ENCODE results near the gene MAPRE3. TPM values are rescaled to one million over a fixed set of nuclear protein-coding genes. Genes with fewer than 3 reads are reported as not detected.
A peak's percentile ranks its signal among the peaks of the same experiment; 100 is the strongest.

Gene MAPRE3
- total RNA-seq, 2 donors from 2014 or later = 3.2 to 4.4 TPM

- no peak overlapping the region for H3K27ac Mint-ChIP-seq
- no peaks in the 10 kb centered on the region for H3K36me3 Mint-ChIP-seq (ENCODE audit: low read depth)
- Histone ChIP-seq H3K36me3 (ENCODE audit: control insufficient read depth, insufficient read depth, low read length) (no peaks in the 10 kb centered on the region), H3K9me3 (ENCODE audit: control insufficient read depth, low read length) (no peaks in the 10 kb centered on the region), H3K4me3 (ENCODE audit: low read length) (no peak overlapping the region), H3K9ac (ENCODE audit: extremely low read depth, low read length, poor library complexity, severe bottlenecking) (no peak overlapping the region), H3K27ac (ENCODE audit: low read depth, low read length) (no peak overlapping the region), H3K4me1 (ENCODE audit: control insufficient read depth, insufficient read depth, low read length) (no peaks in the 10 kb centered on the region), H3K27me3 (ENCODE audit: control insufficient read depth, insufficient read depth, low read length, poor library complexity, severe bottlenecking) (no peaks in the 10 kb centered on the region)
- TF ChIP-seq, protein P1, sequence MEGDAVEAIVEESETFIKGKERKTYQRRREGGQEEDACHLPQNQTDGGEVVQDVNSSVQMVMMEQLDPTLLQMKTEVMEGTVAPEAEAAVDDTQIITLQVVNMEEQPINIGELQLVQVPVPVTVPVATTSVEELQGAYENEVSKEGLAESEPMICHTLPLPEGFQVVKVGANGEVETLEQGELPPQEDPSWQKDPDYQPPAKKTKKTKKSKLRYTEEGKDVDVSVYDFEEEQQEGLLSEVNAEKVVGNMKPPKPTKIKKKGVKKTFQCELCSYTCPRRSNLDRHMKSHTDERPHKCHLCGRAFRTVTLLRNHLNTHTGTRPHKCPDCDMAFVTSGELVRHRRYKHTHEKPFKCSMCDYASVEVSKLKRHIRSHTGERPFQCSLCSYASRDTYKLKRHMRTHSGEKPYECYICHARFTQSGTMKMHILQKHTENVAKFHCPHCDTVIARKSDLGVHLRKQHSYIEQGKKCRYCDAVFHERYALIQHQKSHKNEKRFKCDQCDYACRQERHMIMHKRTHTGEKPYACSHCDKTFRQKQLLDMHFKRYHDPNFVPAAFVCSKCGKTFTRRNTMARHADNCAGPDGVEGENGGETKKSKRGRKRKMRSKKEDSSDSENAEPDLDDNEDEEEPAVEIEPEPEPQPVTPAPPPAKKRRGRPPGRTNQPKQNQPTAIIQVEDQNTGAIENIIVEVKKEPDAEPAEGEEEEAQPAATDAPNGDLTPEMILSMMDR (conservative IDR thresholded peaks at IDR 0.05) = no peak
- peak; percentile 28 for DNase-seq
- peaks cover 4% of the 10 kb centered on the region for H3K4me1 Mint-ChIP-seq
- H3K4me3 Mint-ChIP-seq = no peak overlapping the region
- no peaks in the 10 kb centered on the region for H3K9me3 Mint-ChIP-seq
- peaks cover 2% of the 10 kb centered on the region for H3K27me3 Mint-ChIP-seq (ENCODE audit: insufficient read depth)
- WGBS, 2 experiments (ENCODE audit: insufficient coverage in 1 of 2, insufficient read length in 1 of 2) = 83 to 85% methylated on average over 6 to 11 of the region's 11 CpGs
Measured at GRCh38 chr2:26932974-26933373, 37.5 kb upstream of the MAPRE3 start.

- 91 to 93% methylated on average over 16 of the region's 16 CpGs for WGBS, 2 experiments (ENCODE audit: insufficient coverage in 1 of 2, insufficient read length in 1 of 2)
- TF ChIP-seq, protein P1 (conservative IDR thresholded peaks at IDR 0.05) = no peak
- Mint-ChIP-seq H3K4me3 (no peak overlapping the region), H3K27me3 (ENCODE audit: insufficient read depth) (peaks cover 2% of the 10 kb centered on the region), H3K4me1 (peaks cover 4% of the 10 kb centered on the region), H3K36me3 (ENCODE audit: low read depth) (no peaks in the 10 kb centered on the region), H3K9me3 (no peaks in the 10 kb centered on the region), H3K27ac (no peak overlapping the region)
- Histone ChIP-seq H3K36me3 (ENCODE audit: control insufficient read depth, insufficient read depth, low read length) (no peaks in the 10 kb centered on the region), H3K9me3 (ENCODE audit: control insufficient read depth, low read length) (no peaks in the 10 kb centered on the region), H3K4me1 (ENCODE audit: control insufficient read depth, insufficient read depth, low read length) (no peaks in the 10 kb centered on the region), H3K27ac (ENCODE audit: low read depth, low read length) (no peak overlapping the region), H3K4me3 (ENCODE audit: low read length) (no peak overlapping the region), H3K27me3 (ENCODE audit: control insufficient read depth, insufficient read depth, low read length, poor library complexity, severe bottlenecking) (no peaks in the 10 kb centered on the region), H3K9ac (ENCODE audit: extremely low read depth, low read length, poor library complexity, severe bottlenecking) (no peak overlapping the region)
- DNase-seq = peak; percentile 36
Measured at GRCh38 chr2:26933431-26934334, 36.8 kb upstream of the MAPRE3 start.

GRCh38 chr2:26934335-26934724 is 36.1 kb upstream of the MAPRE3 start:
- no peaks in the 10 kb centered on the region for H3K9me3 ChIP-seq (ENCODE audit: control insufficient read depth, low read length)
- H3K9ac ChIP-seq (ENCODE audit: extremely low read depth, low read length, poor library complexity, severe bottlenecking) = no peak overlapping the region
- H3K27me3 Mint-ChIP-seq (ENCODE audit: insufficient read depth) = peaks cover 2% of the 10 kb centered on the region
- no peak overlapping the region for H3K27ac ChIP-seq (ENCODE audit: low read depth, low read length)
- H3K4me3 ChIP-seq (ENCODE audit: low read length) = no peak overlapping the region
- H3K9me3 Mint-ChIP-seq = no peaks in the 10 kb centered on the region
- H3K4me3 Mint-ChIP-seq = no peak overlapping the region
- DNase-seq = peak; percentile 29
- no peaks in the 10 kb centered on the region for H3K36me3 Mint-ChIP-seq (ENCODE audit: low read depth)
- H3K27ac Mint-ChIP-seq = no peak overlapping the region
- no peaks in the 10 kb centered on the region for H3K4me1 ChIP-seq (ENCODE audit: control insufficient read depth, insufficient read depth, low read length)
- 93 to 96% methylated on average over 9 to 10 of the region's 10 CpGs for WGBS, 2 experiments (ENCODE audit: insufficient coverage in 1 of 2, insufficient read length in 1 of 2)
- H3K36me3 ChIP-seq (ENCODE audit: control insufficient read depth, insufficient read depth, low read length) = no peaks in the 10 kb centered on the region
- H3K27me3 ChIP-seq (ENCODE audit: control insufficient read depth, insufficient read depth, low read length, poor library complexity, severe bottlenecking) = no peaks in the 10 kb centered on the region
- TF ChIP-seq, protein P1 (conservative IDR thresholded peaks at IDR 0.05) = no peak
- H3K4me1 Mint-ChIP-seq = peaks cover 4% of the 10 kb centered on the region
